Measurements from ENCODE around the gene RELL1. TPM values are rescaled to one million over a fixed set of nuclear protein-coding genes. Genes with fewer than 3 reads are reported as not detected.

Gene RELL1
- polyA plus RNA-seq, 3 donors, result 8.5 to 10.0 (median 9.8) TPM

GRCh38 chr4:37649268-37649667, 36.9 kb downstream of the RELL1 start:
- DNase-seq (ENCODE audit: extremely low read depth in 1 of 11, low read depth in 9 of 11, low spot score in 4 of 11), result no peak

GRCh38 chr4:37648084-37648817, 37.9 kb downstream of the RELL1 start:
- DNase-seq (ENCODE audit: extremely low read depth in 1 of 11, low read depth in 9 of 11, low spot score in 4 of 11), result peak in 5 of 11 donors; percentile 18 to 53 (median 37)

- no peak for DNase-seq (ENCODE audit: extremely low read depth in 1 of 11, low read depth in 9 of 11, low spot score in 4 of 11)
Observed at GRCh38 chr4:37646247-37646646, 39.9 kb downstream of the RELL1 start.

GRCh38 chr4:37645736-37646135, 40.4 kb downstream of the RELL1 start:
- no peak for DNase-seq (ENCODE audit: extremely low read depth in 1 of 11, low read depth in 9 of 11, low spot score in 4 of 11)

GRCh38 chr4:37644962-37645361, 41.2 kb downstream of the RELL1 start:
- no peak for DNase-seq (ENCODE audit: extremely low read depth in 1 of 11, low read depth in 9 of 11, low spot score in 4 of 11)

- no peak for DNase-seq (ENCODE audit: extremely low read depth in 1 of 11, low read depth in 9 of 11, low spot score in 4 of 11)
Observed at GRCh38 chr4:37641886-37642849, 44.0 kb downstream of the RELL1 start.

- DNase-seq (ENCODE audit: extremely low read depth in 1 of 11, low read depth in 9 of 11, low spot score in 4 of 11), result no peak
Observed at GRCh38 chr4:37641352-37641751, 44.8 kb downstream of the RELL1 start.

GRCh38 chr4:37639551-37640285, 46.5 kb downstream of the RELL1 start:
- no peak for DNase-seq (ENCODE audit: extremely low read depth in 1 of 11, low read depth in 9 of 11, low spot score in 4 of 11)

GRCh38 chr4:37635155-37635554, 51.0 kb downstream of the RELL1 start:
- no peak for DNase-seq (ENCODE audit: extremely low read depth in 1 of 11, low read depth in 9 of 11, low spot score in 4 of 11)

GRCh38 chr4:37634180-37634579, 52.0 kb downstream of the RELL1 start:
- no peak for DNase-seq (ENCODE audit: extremely low read depth in 1 of 11, low read depth in 9 of 11, low spot score in 4 of 11)

GRCh38 chr4:37632836-37633235, 53.3 kb downstream of the RELL1 start:
- no peak for DNase-seq (ENCODE audit: extremely low read depth in 1 of 11, low read depth in 9 of 11, low spot score in 4 of 11)

- no peak for DNase-seq (ENCODE audit: extremely low read depth in 1 of 11, low read depth in 9 of 11, low spot score in 4 of 11)
Observed at GRCh38 chr4:37631551-37631950, 54.6 kb downstream of the RELL1 start.

GRCh38 chr4:37629713-37630112, 56.5 kb downstream of the RELL1 start:
- DNase-seq (ENCODE audit: extremely low read depth in 1 of 11, low read depth in 9 of 11, low spot score in 4 of 11), result no peak

- no peak for DNase-seq (ENCODE audit: extremely low read depth in 1 of 11, low read depth in 9 of 11, low spot score in 4 of 11)
Observed at GRCh38 chr4:37628977-37629609, 57.1 kb downstream of the RELL1 start.

- DNase-seq (ENCODE audit: extremely low read depth in 1 of 11, low read depth in 9 of 11, low spot score in 4 of 11), result no peak
Observed at GRCh38 chr4:37627263-37627662, 58.9 kb downstream of the RELL1 start.

- DNase-seq (ENCODE audit: extremely low read depth in 1 of 11, low read depth in 9 of 11, low spot score in 4 of 11), result no peak
Observed at GRCh38 chr4:37625499-37625898, 60.7 kb downstream of the RELL1 start.

GRCh38 chr4:37623940-37624339, 62.2 kb downstream of the RELL1 start:
- DNase-seq (ENCODE audit: extremely low read depth in 1 of 11, low read depth in 9 of 11, low spot score in 4 of 11), result no peak

GRCh38 chr4:37623125-37623524, 63.1 kb downstream of the RELL1 start:
- no peak for DNase-seq (ENCODE audit: extremely low read depth in 1 of 11, low read depth in 9 of 11, low spot score in 4 of 11)

GRCh38 chr4:37620176-37620575, 66.0 kb downstream of the RELL1 start:
- no peak for DNase-seq (ENCODE audit: extremely low read depth in 1 of 11, low read depth in 9 of 11, low spot score in 4 of 11)
